HG02870 (cell line): ENCODE measurements around the gene OR14I1.

Experiments used
- ATAC-seq: cut with Tn5 transposase; IDR thresholded peaks from one replicate; pipeline ENCODE4 v1.9.1; 2021; ENCODE audit warnings: mild to moderate bottlenecking, moderate library complexity; ENCODE audit not compliant: unreplicated experiment

Gene OR14I1

GRCh38 chr1:248702714-248703113 lies at the start of gene OR14I1:
Gene OR14I1 (minus strand): TSS chr1:248702766.
- ATAC-seq: no peak

GRCh38 chr1:248751635-248752034 lies 49.1 kb upstream of the OR14I1 start:
- ATAC-seq: no peak

- ATAC-seq: no peak
Measured at GRCh38 chr1:248751142-248751541, 48.6 kb upstream of the OR14I1 start.

GRCh38 chr1:248750496-248750895 lies 47.9 kb upstream of the OR14I1 start:
- ATAC-seq: no peak

GRCh38 chr1:248748211-248748610 lies 45.6 kb upstream of the OR14I1 start:
- no peak for ATAC-seq

GRCh38 chr1:248740876-248741275 lies 38.3 kb upstream of the OR14I1 start:
- ATAC-seq: no peak

- no peak for ATAC-seq
Measured at GRCh38 chr1:248739572-248740205, 37.1 kb upstream of the OR14I1 start.

- no peak for ATAC-seq
Measured at GRCh38 chr1:248737457-248737856, 34.9 kb upstream of the OR14I1 start.

- ATAC-seq: no peak
Measured at GRCh38 chr1:248736977-248737376, 34.4 kb upstream of the OR14I1 start.

GRCh38 chr1:248733566-248733965 lies 31.0 kb upstream of the OR14I1 start:
- no peak for ATAC-seq

GRCh38 chr1:248730507-248731335 lies 28.2 kb upstream of the OR14I1 start:
- no peak for ATAC-seq

GRCh38 chr1:248714248-248714647 lies 11.7 kb upstream of the OR14I1 start:
- ATAC-seq: no peak

GRCh38 chr1:248710305-248710900 lies 7.8 kb upstream of the OR14I1 start:
- no peak for ATAC-seq

GRCh38 chr1:248704606-248705005 lies 2.0 kb upstream of the OR14I1 start:
- ATAC-seq: no peak

GRCh38 chr1:248703674-248704073 lies 1.1 kb upstream of the OR14I1 start:
- ATAC-seq: no peak

- no peak for ATAC-seq
Measured at GRCh38 chr1:248699099-248699498, 3.5 kb downstream of the OR14I1 start.

- ATAC-seq: no peak
Measured at GRCh38 chr1:248697907-248698306, 4.7 kb downstream of the OR14I1 start.

- ATAC-seq: no peak
Measured at GRCh38 chr1:248696774-248697173, 5.8 kb downstream of the OR14I1 start.

GRCh38 chr1:248696261-248696660 lies 6.3 kb downstream of the OR14I1 start:
- no peak for ATAC-seq

- no peak for ATAC-seq
Measured at GRCh38 chr1:248695451-248696132, 7.0 kb downstream of the OR14I1 start.

GRCh38 chr1:248691567-248692155 lies 10.9 kb downstream of the OR14I1 start:
- ATAC-seq: no peak
